Measurements from ENCODE around the gene DPH3. TPM values are rescaled to one million over a fixed set of nuclear protein-coding genes. Genes with fewer than 3 reads are reported as not detected.

DPH3 gene
- total and polyA plus RNA-seq, 4 donors, result 11.7 to 22.0 (median 16.3) TPM

GRCh38 chr3:16249886-16250285, 14.9 kb downstream of the DPH3 start:
- no peak for TF ChIP-seq CTCF (IDR thresholded peaks at IDR 0.05; ENCODE audit: control extremely low read depth, extremely low read depth)

GRCh38 chr3:16249336-16249735, 15.4 kb downstream of the DPH3 start:
- no peak for DNase-seq
- Histone ChIP-seq H3K27me3 (ENCODE audit: control insufficient read depth in 3 of 3, insufficient read depth in 3 of 3, low read length in 2 of 3) (no peaks in the 10 kb centered on the region), H3K4me1 (ENCODE audit: control insufficient read depth in 5 of 5, insufficient read depth in 5 of 5, low read length in 5 of 5) (peaks cover 0 to 4% (median 3%) of the 10 kb centered on the region in 5 donors), H3K4me3 (no peak overlapping the region), H3K36me3 (ENCODE audit: control insufficient read depth in 4 of 4, insufficient read depth in 4 of 4, low read length in 4 of 4) (no peaks in the 10 kb centered on the region), H3K9me3 (ENCODE audit: control insufficient read depth in 4 of 4, insufficient read depth in 3 of 4, low read length in 3 of 4) (no peaks in the 10 kb centered on the region), H3K27ac (ENCODE audit: low read depth in 1 of 2, low read length in 1 of 2) (no peak overlapping the region), H3K9ac (ENCODE audit: insufficient read depth in 1 of 2, low read length in 2 of 2) (no peak overlapping the region)
- no peak for ATAC-seq (ENCODE audit: insufficient read depth, low FRiP score)
- WGBS, 2 donors, result 49 to 63% methylated on average over 3 of the region's 3 CpGs
- TF ChIP-seq CTCF (IDR thresholded peaks at IDR 0.05; ENCODE audit: control extremely low read depth, extremely low read depth), result no peak

More at GRCh38 chr3:16249886-16250285, 14.9 kb downstream of the DPH3 start:
- Histone ChIP-seq H3K27ac (ENCODE audit: low read depth in 1 of 2, low read length in 1 of 2) (no peak overlapping the region), H3K4me3 (no peak overlapping the region), H3K9me3 (ENCODE audit: control insufficient read depth in 4 of 4, insufficient read depth in 3 of 4, low read length in 3 of 4) (no peaks in the 10 kb centered on the region), H3K4me1 (ENCODE audit: control insufficient read depth in 5 of 5, insufficient read depth in 5 of 5, low read length in 5 of 5) (peaks cover 0 to 3% (median 0%) of the 10 kb centered on the region in 5 donors), H3K27me3 (ENCODE audit: control insufficient read depth in 3 of 3, insufficient read depth in 3 of 3, low read length in 2 of 3) (no peaks in the 10 kb centered on the region), H3K9ac (ENCODE audit: insufficient read depth in 1 of 2, low read length in 2 of 2) (no peak overlapping the region), H3K36me3 (ENCODE audit: control insufficient read depth in 4 of 4, insufficient read depth in 4 of 4, low read length in 4 of 4) (no peaks in the 10 kb centered on the region)
- DNase-seq (no peak), ATAC-seq (ENCODE audit: insufficient read depth, low FRiP score) (no peak)
- 83 to 89% methylated on average over 3 of the region's 3 CpGs for WGBS, 2 donors

GRCh38 chr3:16248556-16248955, 16.2 kb downstream of the DPH3 start:
- H3K9ac ChIP-seq (ENCODE audit: insufficient read depth in 1 of 2, low read length in 2 of 2), result no peak overlapping the region
- 85 to 92% methylated on average over 5 of the region's 5 CpGs for WGBS, 2 donors
- H3K4me1 ChIP-seq (ENCODE audit: control insufficient read depth in 5 of 5, insufficient read depth in 5 of 5, low read length in 5 of 5), result peaks cover 0 to 11% (median 3%) of the 10 kb centered on the region in 5 donors
- H3K27ac ChIP-seq (ENCODE audit: low read depth in 1 of 2, low read length in 1 of 2), result no peak overlapping the region
- DNase-seq, result no peak
- no peak for TF ChIP-seq CTCF (IDR thresholded peaks at IDR 0.05; ENCODE audit: control extremely low read depth, extremely low read depth)
- H3K27me3 ChIP-seq (ENCODE audit: control insufficient read depth in 3 of 3, insufficient read depth in 3 of 3, low read length in 2 of 3), result no peaks in the 10 kb centered on the region
- no peaks in the 10 kb centered on the region for H3K36me3 ChIP-seq (ENCODE audit: control insufficient read depth in 4 of 4, insufficient read depth in 4 of 4, low read length in 4 of 4)
- ATAC-seq (ENCODE audit: insufficient read depth, low FRiP score), result no peak
- H3K9me3 ChIP-seq (ENCODE audit: control insufficient read depth in 4 of 4, insufficient read depth in 3 of 4, low read length in 3 of 4), result no peaks in the 10 kb centered on the region
- no peak overlapping the region for H3K4me3 ChIP-seq
